Keratinocyte (primary cell): Measurements from ENCODE around the gene PEPD. TPM values are rescaled to one million over a fixed set of nuclear protein-coding genes. Genes with fewer than 3 reads are reported as not detected.

Experiments
- DNase-seq: peaks from one replicate; pipeline ENCODE4 v3.0.0-alpha.2; 2011; ENCODE audit warnings: low read depth, missing footprints, low spot score
- FAIRE-seq: peaks from 2 replicates; lab custom pipeline; 2011; peaks lifted over from hg19 to GRCh38; lab: Jason Lieb, UNC
- H2AFZ ChIP-seq: 2 replicates; pipeline ENCODE4 v1.6.0; 2012; ENCODE audit warnings: low read length, control low read depth, inconsistent platforms; ENCODE audit not compliant: control insufficient read depth
- H3K27ac ChIP-seq: 2 replicates; pipeline ENCODE4 v1.5.1; 2011; ENCODE audit warnings: low read length; ENCODE audit not compliant: control insufficient read depth, insufficient read depth
- H3K27me3 ChIP-seq: 3 replicates; pipeline ENCODE4 v1.6.0; 2011; ENCODE audit warnings: low read length; ENCODE audit not compliant: control insufficient read depth, insufficient read depth; ENCODE audit errors: extremely low read depth
- H3K36me3 ChIP-seq, 2 experiments: 2 replicates in 1 of 2; 3 replicates in 1 of 2; pipeline ENCODE4 v1.5.1; 2011; ENCODE audit warnings: low read length in 2 of 2, mild to moderate bottlenecking in 1 of 2; ENCODE audit not compliant: control insufficient read depth in 2 of 2, insufficient read depth in 2 of 2; ENCODE audit errors: extremely low read depth in 1 of 2
- H3K4me1 ChIP-seq: 3 replicates; pipeline ENCODE4 v1.5.1; 2011; ENCODE audit warnings: low read length; ENCODE audit not compliant: control insufficient read depth, insufficient read depth; ENCODE audit errors: extremely low read depth
- H3K4me2 ChIP-seq: 3 replicates; pipeline ENCODE4 v1.6.0; 2011; ENCODE audit warnings: low read depth, low read length; ENCODE audit not compliant: control insufficient read depth, insufficient read depth; ENCODE audit errors: extremely low read depth
- H3K4me3 ChIP-seq, 3 experiments: fragments of 200-600 bp in 1 of 3; sonication (generic) in 1 of 3; 2 replicates in 2 of 3; 3 replicates in 1 of 3; pipeline ENCODE4 v1.5.1; 2011 to 2016; ENCODE audit warnings: low read length in 3 of 3, mild to moderate bottlenecking in 3 of 3, control low read depth in 2 of 3, inconsistent platforms in 1 of 3, low read depth in 1 of 3, mixed read lengths in 1 of 3, mixed run types in 1 of 3, moderate library complexity in 1 of 3; ENCODE audit not compliant: control insufficient read depth in 2 of 3, insufficient read depth in 2 of 3; ENCODE audit errors: extremely low read depth in 1 of 3
- H3K79me2 ChIP-seq: 2 replicates; pipeline ENCODE4 v1.6.0; 2012; ENCODE audit warnings: low read length; ENCODE audit not compliant: control insufficient read depth, insufficient read depth
- H3K9ac ChIP-seq: 3 replicates; pipeline ENCODE4 v1.6.0; 2011; ENCODE audit warnings: low read length; ENCODE audit not compliant: control insufficient read depth, insufficient read depth; ENCODE audit errors: extremely low read depth
- H3K9me1 ChIP-seq: 3 replicates; pipeline ENCODE4 v1.6.0; 2011; ENCODE audit warnings: low read length; ENCODE audit not compliant: control insufficient read depth, insufficient read depth; ENCODE audit errors: extremely low read depth
- H3K9me3 ChIP-seq: 2 replicates; pipeline ENCODE4 v1.5.1; 2012; ENCODE audit warnings: low read depth, low read length; ENCODE audit not compliant: control insufficient read depth
- H4K20me1 ChIP-seq: 3 replicates; pipeline ENCODE4 v1.6.0; 2011; ENCODE audit warnings: low read length; ENCODE audit not compliant: control insufficient read depth, insufficient read depth; ENCODE audit errors: extremely low read depth
- CTCF ChIP-seq, 3 experiments: IDR thresholded peaks in 1 of 3; conservative IDR thresholded peaks in 1 of 3; optimal IDR thresholded peaks in 1 of 3; 2 replicates in 2 of 3; 3 replicates in 1 of 3; pipeline versions ENCODE3 to v1.5.1; 2011; ENCODE audit warnings: low read length in 3 of 3, mild to moderate bottlenecking in 3 of 3, moderate library complexity in 2 of 3, control low read depth in 1 of 3, inconsistent platforms in 1 of 3; ENCODE audit not compliant: insufficient read depth in 2 of 3; ENCODE audit errors: extremely low read depth in 1 of 3
- EZH2 ChIP-seq: IDR thresholded peaks from one replicate; pipeline ENCODE4 v1.6.1; 2012; ENCODE audit warnings: inconsistent platforms, mild to moderate bottlenecking, low read length, moderate library complexity
- dilution Hi-C: fragments of 300-500 bp; cut with MboI; formaldehyde crosslinking; loops from one replicate; pipeline ENCODE4 v1.7.0; 2020; ENCODE audit warnings: low sequenced_read_pairs; ENCODE audit not compliant: extremely low pct_ligation_motif_present
- polyA plus RNA-seq, 5 experiments: library from polyadenylated mRNA; depleted of rRNA in 3 of 5; stranded (reverse) in 3 of 5; stranded (forward) in 1 of 5; unstranded in 1 of 5; fragments of >200 nt; gene quantifications; 1 replicate in 1 of 5; 2 replicates in 3 of 5; 3 replicates in 1 of 5; pipeline versions ENCODE4 v1.2.1 to v1.2.3, GENCODE V29; 2011 to 2012; ENCODE audit warnings: missing spikeins in 2 of 5, low read depth in 1 of 5, low replicate concordance in 1 of 5

The PEPD gene
- polyA plus RNA-seq, 1 donor (not counting 4 experiments of a cell fraction or from before 2014, with no cell fraction given) = 36.9 TPM

- DNase-seq = no peak
- no peak for FAIRE-seq
- Histone ChIP-seq H3K4me2 (no peak overlapping the region), H3K9me1 (no peaks in the 10 kb centered on the region), H3K36me3 (peaks cover 0 to 4% of the 10 kb centered on the region in 2 experiments), H3K9me3 (no peaks in the 10 kb centered on the region), H3K9ac (no peak overlapping the region), H3K27me3 (peaks cover 11% of the 10 kb centered on the region), H4K20me1 (no peaks in the 10 kb centered on the region), H3K4me3 (no peak overlapping the region), H3K27ac (no peak overlapping the region), H2AFZ (no peak overlapping the region), H3K4me1 (no peaks in the 10 kb centered on the region), H3K79me2 (no peaks in the 10 kb centered on the region)
- no peak for TF ChIP-seq CTCF (optimal IDR thresholded peaks at IDR 0.05 in 1 of 3, IDR thresholded peaks at IDR 0.05 in 1 of 3, conservative IDR thresholded peaks at IDR 0.05 in 1 of 3; ENCODE audit: extremely low read depth in 1 of 3, insufficient read depth in 2 of 3, low read length in 3 of 3)
- TF ChIP-seq EZH2 = no peak
- dilution Hi-C loops = no loop called here
These were observed 89.6 kb downstream of the PEPD start for GRCh38 chr19:33432015-33432414.

GRCh38 chr19:33430674-33431277 lies 90.8 kb downstream of the PEPD start:
- H3K79me2 ChIP-seq = no peaks in the 10 kb centered on the region

More at GRCh38 chr19:33430674-33431277, 90.8 kb downstream of the PEPD start:
- Histone ChIP-seq H3K4me2 (no peak overlapping the region), H2AFZ (no peak overlapping the region), H3K9me1 (no peaks in the 10 kb centered on the region), H4K20me1 (no peaks in the 10 kb centered on the region), H3K36me3 (peaks cover 0 to 4% of the 10 kb centered on the region in 2 experiments), H3K27ac (no peak overlapping the region), H3K9ac (no peak overlapping the region), H3K27me3 (peaks cover 11% of the 10 kb centered on the region), H3K9me3 (no peaks in the 10 kb centered on the region), H3K4me3 (no peak overlapping the region), H3K4me1 (no peaks in the 10 kb centered on the region)
- DNase-seq (no peak), FAIRE-seq (peak; percentile 89)
- TF ChIP-seq EZH2 (no peak), CTCF (optimal IDR thresholded peaks at IDR 0.05 in 1 of 3, IDR thresholded peaks at IDR 0.05 in 1 of 3, conservative IDR thresholded peaks at IDR 0.05 in 1 of 3; ENCODE audit: extremely low read depth in 1 of 3, insufficient read depth in 2 of 3, low read length in 3 of 3) (peak; percentile 81 to 98 (median 89))
- dilution Hi-C loops = no loop called here
